ENCODE results near the gene ZNF628.

ZNF628 gene

DNA sequence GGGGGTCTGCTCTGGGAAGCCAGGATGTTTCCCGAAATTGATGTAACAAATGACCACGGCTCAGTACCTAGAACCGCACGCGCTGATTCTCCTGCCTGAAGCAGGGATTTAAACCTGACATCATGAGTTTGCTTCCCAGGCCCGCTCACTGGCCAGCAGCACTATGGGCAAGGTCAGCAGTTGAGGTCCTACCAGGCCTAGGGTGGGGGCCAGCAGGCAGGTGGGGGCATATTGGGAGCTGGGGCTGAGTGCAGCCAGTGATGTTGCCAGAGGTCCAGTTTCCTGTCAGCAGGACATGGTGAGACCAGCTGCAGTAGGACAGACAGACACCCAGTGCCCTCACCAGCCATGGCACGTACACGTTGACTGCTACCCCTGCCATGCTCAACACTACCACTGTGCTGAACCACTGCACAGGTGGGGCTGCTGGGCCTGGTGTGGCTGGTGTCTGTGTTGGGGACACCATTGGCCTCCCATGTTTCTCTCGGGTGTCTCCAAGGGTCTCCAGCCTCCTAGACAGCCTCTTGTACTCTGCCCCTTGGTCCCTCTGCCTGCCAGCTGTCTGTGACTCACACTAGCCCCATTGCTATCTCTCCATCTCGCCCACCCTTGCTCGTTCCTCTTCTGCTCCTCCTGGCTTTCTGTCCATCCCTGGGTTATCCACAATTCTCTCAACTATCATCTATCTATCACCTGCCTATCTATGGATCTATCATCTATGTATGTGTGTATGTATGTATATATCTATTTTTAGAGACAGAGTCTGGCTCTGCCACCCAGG is 10.8 kb upstream of the ZNF628 start:
- no peaks in the 10 kb centered on the region for H3F3A ChIP-seq (ENCODE audit: insufficient read depth, low read length)
- no peaks in the 10 kb centered on the region for H3K79me2 ChIP-seq (ENCODE audit: insufficient read depth, low read length)
- H3K9me3 ChIP-seq (ENCODE audit: low read length), result no peaks in the 10 kb centered on the region
- no peak overlapping the region for H2AFZ ChIP-seq (ENCODE audit: low read length)
- H3K4me1 ChIP-seq (ENCODE audit: insufficient read depth, low read length, severe bottlenecking), result peaks cover 8% of the 10 kb centered on the region
- H3K27ac ChIP-seq (ENCODE audit: low read depth, low read length, poor library complexity, severe bottlenecking), result no peak overlapping the region
- TF ChIP-seq EZH2 (IDR thresholded peaks at IDR 0.05; ENCODE audit: borderline replicate concordance, low read length), result no peak
- TF ChIP-seq, protein P1, sequence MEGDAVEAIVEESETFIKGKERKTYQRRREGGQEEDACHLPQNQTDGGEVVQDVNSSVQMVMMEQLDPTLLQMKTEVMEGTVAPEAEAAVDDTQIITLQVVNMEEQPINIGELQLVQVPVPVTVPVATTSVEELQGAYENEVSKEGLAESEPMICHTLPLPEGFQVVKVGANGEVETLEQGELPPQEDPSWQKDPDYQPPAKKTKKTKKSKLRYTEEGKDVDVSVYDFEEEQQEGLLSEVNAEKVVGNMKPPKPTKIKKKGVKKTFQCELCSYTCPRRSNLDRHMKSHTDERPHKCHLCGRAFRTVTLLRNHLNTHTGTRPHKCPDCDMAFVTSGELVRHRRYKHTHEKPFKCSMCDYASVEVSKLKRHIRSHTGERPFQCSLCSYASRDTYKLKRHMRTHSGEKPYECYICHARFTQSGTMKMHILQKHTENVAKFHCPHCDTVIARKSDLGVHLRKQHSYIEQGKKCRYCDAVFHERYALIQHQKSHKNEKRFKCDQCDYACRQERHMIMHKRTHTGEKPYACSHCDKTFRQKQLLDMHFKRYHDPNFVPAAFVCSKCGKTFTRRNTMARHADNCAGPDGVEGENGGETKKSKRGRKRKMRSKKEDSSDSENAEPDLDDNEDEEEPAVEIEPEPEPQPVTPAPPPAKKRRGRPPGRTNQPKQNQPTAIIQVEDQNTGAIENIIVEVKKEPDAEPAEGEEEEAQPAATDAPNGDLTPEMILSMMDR (IDR thresholded peaks at IDR 0.05; ENCODE audit: low read length), result no peak
- no peak overlapping the region for H3K4me3 ChIP-seq (ENCODE audit: low read depth, low read length, poor library complexity, severe bottlenecking)
- no peak overlapping the region for H3K9ac ChIP-seq (ENCODE audit: low read length)
- H3K36me3 ChIP-seq (ENCODE audit: insufficient read depth, low read length), result no peaks in the 10 kb centered on the region
- no peaks in the 10 kb centered on the region for H3K9me2 ChIP-seq (ENCODE audit: low read depth, low read length)
- H3K27me3 ChIP-seq (ENCODE audit: insufficient read depth, low read length), result no peaks in the 10 kb centered on the region
- no peaks in the 10 kb centered on the region for H4K20me1 ChIP-seq (ENCODE audit: insufficient read depth, low read length)
- H3K4me2 ChIP-seq (ENCODE audit: low read length), result no peak overlapping the region

DNA sequence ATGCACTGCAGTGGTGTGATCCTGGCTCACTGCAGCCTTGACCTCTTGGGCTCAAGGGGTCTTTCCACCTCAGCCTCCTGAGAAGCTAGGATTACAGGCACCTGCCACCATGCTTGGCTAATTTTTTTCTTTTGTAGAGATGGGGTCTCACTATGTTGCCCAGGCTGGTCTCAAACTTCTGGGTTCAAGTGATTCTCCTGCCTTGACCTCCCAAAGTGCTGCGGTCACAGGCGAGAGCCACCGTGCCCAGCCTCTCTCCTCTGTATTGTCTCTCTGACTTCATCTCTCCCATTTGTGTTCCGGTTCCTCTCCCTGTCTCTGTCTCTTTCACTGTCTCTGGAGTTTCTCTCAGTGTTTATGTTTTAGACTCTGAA is 10.2 kb upstream of the ZNF628 start:
- no peak overlapping the region for H3K4me2 ChIP-seq (ENCODE audit: low read length)
- no peak overlapping the region for H3K4me3 ChIP-seq (ENCODE audit: low read depth, low read length, poor library complexity, severe bottlenecking)
- H3F3A ChIP-seq (ENCODE audit: insufficient read depth, low read length), result no peaks in the 10 kb centered on the region
- TF ChIP-seq EZH2 (IDR thresholded peaks at IDR 0.05; ENCODE audit: borderline replicate concordance, low read length), result no peak
- TF ChIP-seq, protein P1 (IDR thresholded peaks at IDR 0.05; ENCODE audit: low read length), result no peak
- no peaks in the 10 kb centered on the region for H3K36me3 ChIP-seq (ENCODE audit: insufficient read depth, low read length)
- H3K9me2 ChIP-seq (ENCODE audit: low read depth, low read length), result no peaks in the 10 kb centered on the region
- no peak overlapping the region for H2AFZ ChIP-seq (ENCODE audit: low read length)
- H3K27me3 ChIP-seq (ENCODE audit: insufficient read depth, low read length), result no peaks in the 10 kb centered on the region
- H4K20me1 ChIP-seq (ENCODE audit: insufficient read depth, low read length), result no peaks in the 10 kb centered on the region
- H3K27ac ChIP-seq (ENCODE audit: low read depth, low read length, poor library complexity, severe bottlenecking), result no peak overlapping the region
- peaks cover 5% of the 10 kb centered on the region for H3K4me1 ChIP-seq (ENCODE audit: insufficient read depth, low read length, severe bottlenecking)
- no peak overlapping the region for H3K9ac ChIP-seq (ENCODE audit: low read length)
- no peaks in the 10 kb centered on the region for H3K79me2 ChIP-seq (ENCODE audit: insufficient read depth, low read length)
- no peaks in the 10 kb centered on the region for H3K9me3 ChIP-seq (ENCODE audit: low read length)

GRCh38 chr19:55467236-55468053 is 9.0 kb upstream of the ZNF628 start:
- Histone ChIP-seq H3K27me3 (ENCODE audit: insufficient read depth, low read length) (no peaks in the 10 kb centered on the region), H3K27ac (ENCODE audit: low read depth, low read length, poor library complexity, severe bottlenecking) (no peak overlapping the region), H3K4me1 (ENCODE audit: insufficient read depth, low read length, severe bottlenecking) (peaks cover under 1% of the 10 kb centered on the region), H2AFZ (ENCODE audit: low read length) (no peak overlapping the region), H4K20me1 (ENCODE audit: insufficient read depth, low read length) (no peaks in the 10 kb centered on the region), H3K4me3 (ENCODE audit: low read depth, low read length, poor library complexity, severe bottlenecking) (no peak overlapping the region), H3K9me2 (ENCODE audit: low read depth, low read length) (no peaks in the 10 kb centered on the region), H3K9me3 (ENCODE audit: low read length) (no peaks in the 10 kb centered on the region), H3K36me3 (ENCODE audit: insufficient read depth, low read length) (no peaks in the 10 kb centered on the region), H3F3A (ENCODE audit: insufficient read depth, low read length) (no peaks in the 10 kb centered on the region), H3K9ac (ENCODE audit: low read length) (no peak overlapping the region), H3K79me2 (ENCODE audit: insufficient read depth, low read length) (no peaks in the 10 kb centered on the region), H3K4me2 (ENCODE audit: low read length) (no peak overlapping the region)
- TF ChIP-seq EZH2 (IDR thresholded peaks at IDR 0.05; ENCODE audit: borderline replicate concordance, low read length), result no peak
- TF ChIP-seq, protein P1 (IDR thresholded peaks at IDR 0.05; ENCODE audit: low read length), result peak; percentile 95
